ENCODE data around the gene GPC2. TPM values are rescaled to one million over a fixed set of nuclear protein-coding genes. Genes with fewer than 3 reads are reported as not detected.

Gene GPC2
- total RNA-seq, 1 donor from 2014 or later: 17.0 TPM

- no peak overlapping the region for H3K4me2 ChIP-seq
- no peaks in the 10 kb centered on the region for H3K9me3 ChIP-seq (ENCODE audit: low read depth)
- H3K4me3 ChIP-seq: no peak overlapping the region
- H3K4me1 Mint-ChIP-seq: peaks cover 18% of the 10 kb centered on the region
- no peaks in the 10 kb centered on the region for H3K27me3 ChIP-seq
- H3K4me1 ChIP-seq: peaks cover 3% of the 10 kb centered on the region
- peaks cover 32% of the 10 kb centered on the region for H3F3A ChIP-seq (ENCODE audit: low read depth)
- no peaks in the 10 kb centered on the region for H3K36me3 ChIP-seq
- H3K36me3 Mint-ChIP-seq: peaks cover 11% of the 10 kb centered on the region
- no peak overlapping the region for H3K9ac ChIP-seq
- peaks cover 33% of the 10 kb centered on the region for H3K79me2 ChIP-seq (ENCODE audit: low read depth)
- peaks cover 4% of the 10 kb centered on the region for H3K27me3 Mint-ChIP-seq (ENCODE audit: insufficient read depth, low read depth)
- peaks cover 32% of the 10 kb centered on the region for H4K20me1 ChIP-seq (ENCODE audit: low read depth)
- no peaks in the 10 kb centered on the region for H3K9me3 Mint-ChIP-seq
- DNase-seq (ENCODE audit: low spot score): no peak
- H2AFZ ChIP-seq (replicated peaks): no peak overlapping the region
- peak overlapping the region; percentile 57 for H3K4me3 Mint-ChIP-seq
- H3K27ac ChIP-seq: no peak overlapping the region
- H3K27ac Mint-ChIP-seq: no peak overlapping the region
- TF ChIP-seq EZH2 (IDR thresholded peaks at IDR 0.05): no peak
- no peak for TF ChIP-seq CTCF (IDR thresholded peaks at IDR 0.05)
- no peak for TF ChIP-seq EZH2phosphoT487 (IDR thresholded peaks at IDR 0.05)
These were observed 23.3 kb downstream of the GPC2 start for GRCh38 chr7:100153708-100154535.

GRCh38 chr7:100152937-100153666 is 24.1 kb downstream of the GPC2 start:
- peaks cover 3% of the 10 kb centered on the region for H3K4me1 ChIP-seq
- H3K79me2 ChIP-seq (ENCODE audit: low read depth): peaks cover 34% of the 10 kb centered on the region
- no peak for DNase-seq (ENCODE audit: low spot score)
- peak overlapping the region; percentile 41 for H3K4me3 Mint-ChIP-seq
- H2AFZ ChIP-seq (replicated peaks): no peak overlapping the region
- H3K4me2 ChIP-seq: no peak overlapping the region
- no peaks in the 10 kb centered on the region for H3K9me3 ChIP-seq (ENCODE audit: low read depth)
- peaks cover 4% of the 10 kb centered on the region for H3K27me3 Mint-ChIP-seq (ENCODE audit: insufficient read depth, low read depth)
- peaks cover 30% of the 10 kb centered on the region for H3F3A ChIP-seq (ENCODE audit: low read depth)
- H3K27ac ChIP-seq: no peak overlapping the region
- no peaks in the 10 kb centered on the region for H3K36me3 ChIP-seq
- peaks cover 11% of the 10 kb centered on the region for H3K36me3 Mint-ChIP-seq
- no peaks in the 10 kb centered on the region for H3K27me3 ChIP-seq
- H3K27ac Mint-ChIP-seq: no peak overlapping the region
- peaks cover 24% of the 10 kb centered on the region for H3K4me1 Mint-ChIP-seq
- H4K20me1 ChIP-seq (ENCODE audit: low read depth): peaks cover 32% of the 10 kb centered on the region
- no peak overlapping the region for H3K9ac ChIP-seq
- no peak overlapping the region for H3K4me3 ChIP-seq
- TF ChIP-seq CTCF (IDR thresholded peaks at IDR 0.05): no peak
- TF ChIP-seq EZH2phosphoT487 (IDR thresholded peaks at IDR 0.05): no peak
- TF ChIP-seq EZH2 (IDR thresholded peaks at IDR 0.05): no peak
- no peaks in the 10 kb centered on the region for H3K9me3 Mint-ChIP-seq

- H3K4me1 Mint-ChIP-seq: peaks cover 21% of the 10 kb centered on the region
- H3K4me3 Mint-ChIP-seq: no peak overlapping the region
- no peak for DNase-seq (ENCODE audit: low spot score)
- Histone ChIP-seq H3F3A (ENCODE audit: low read depth) (peaks cover 29% of the 10 kb centered on the region), H3K36me3 (no peaks in the 10 kb centered on the region), H3K4me2 (no peak overlapping the region), H3K27ac (no peak overlapping the region), H3K9ac (no peak overlapping the region), H4K20me1 (ENCODE audit: low read depth) (peaks cover 25% of the 10 kb centered on the region), H3K4me3 (no peak overlapping the region), H3K9me3 (ENCODE audit: low read depth) (no peaks in the 10 kb centered on the region), H3K4me1 (peaks cover 3% of the 10 kb centered on the region), H3K27me3 (no peaks in the 10 kb centered on the region), H3K79me2 (ENCODE audit: low read depth) (peaks cover 34% of the 10 kb centered on the region), H2AFZ (replicated peaks) (no peak overlapping the region)
- peaks cover 11% of the 10 kb centered on the region for H3K36me3 Mint-ChIP-seq
- H3K27ac Mint-ChIP-seq: no peak overlapping the region
- TF ChIP-seq EZH2 (IDR thresholded peaks at IDR 0.05): no peak
- TF ChIP-seq EZH2phosphoT487 (IDR thresholded peaks at IDR 0.05): no peak
- TF ChIP-seq CTCF (IDR thresholded peaks at IDR 0.05): no peak
- H3K27me3 Mint-ChIP-seq (ENCODE audit: insufficient read depth, low read depth): peaks cover 4% of the 10 kb centered on the region
- H3K9me3 Mint-ChIP-seq: no peaks in the 10 kb centered on the region
These were observed 24.8 kb downstream of the GPC2 start for GRCh38 chr7:100152404-100152803.
